SK-N-SH treated with all-trans-retinoic acid at 6 μM for 48 hours (cell line): Measurements from ENCODE around the gene CFAP100.

Experiments used
- ISL1 ChIP-seq: fragments of 250-450 bp; sonication (Bioruptor Pico); IDR thresholded peaks from 2 replicates; pipeline ENCODE4 v2.1.2; 2022; ENCODE audit warnings: mild to moderate bottlenecking, moderate library complexity
- OSR1 ChIP-seq: fragments of 250-450 bp; sonication (Bioruptor Pico); IDR thresholded peaks from 2 replicates; pipeline ENCODE4 v1.8.0; 2022; ENCODE audit warnings: moderate library complexity, mild to moderate bottlenecking, inconsistent platforms
- PATZ1 ChIP-seq: fragments of 250-450 bp; sonication (Bioruptor Pico); IDR thresholded peaks from 2 replicates; pipeline ENCODE4 v1.8.0; 2020; ENCODE audit warnings: mild to moderate bottlenecking, moderate library complexity, borderline replicate concordance
- SNAI2 ChIP-seq: fragments of 250-450 bp; sonication (Bioruptor Pico); IDR thresholded peaks from 2 replicates; pipeline ENCODE4 v1.5.0; 2020; ENCODE audit warnings: mild to moderate bottlenecking, moderate library complexity
- TCF4 ChIP-seq: fragments of 250-450 bp; sonication (Bioruptor Pico); IDR thresholded peaks from 2 replicates; pipeline ENCODE4 v1.8.0; 2021; ENCODE audit warnings: mild to moderate bottlenecking, moderate library complexity, borderline replicate concordance
- TSHZ2 ChIP-seq: fragments of 250-450 bp; sonication (Bioruptor Pico); IDR thresholded peaks from 2 replicates; pipeline ENCODE4 v1.5.0; 2020; ENCODE audit warnings: mild to moderate bottlenecking, moderate library complexity
- ZC3H10 ChIP-seq: fragments of 250-450 bp; sonication (Bioruptor Pico); IDR thresholded peaks from 2 replicates; pipeline ENCODE4 v1.5.1; 2021; ENCODE audit warnings: mild to moderate bottlenecking, moderate library complexity
- ZNF565 ChIP-seq: fragments of 450-650 bp; formaldehyde crosslinking; conservative IDR thresholded peaks from 2 replicates; pipeline ENCODE4 v1.5.0; 2020; ENCODE audit warnings: low read depth, mild to moderate bottlenecking, moderate library complexity

GRCh38 chr3:126402178-126402577 lies 7.5 kb downstream of the CFAP100 start:
- TF ChIP-seq TSHZ2 (CRISPR knock-in tag) = no peak
- no peak for TF ChIP-seq PATZ1 (CRISPR knock-in tag)
- no peak for TF ChIP-seq OSR1 (CRISPR knock-in tag)
- TF ChIP-seq SNAI2 (CRISPR knock-in tag) = no peak
- no peak for TF ChIP-seq TCF4 (CRISPR knock-in tag)
- no peak for TF ChIP-seq ZC3H10
- TF ChIP-seq ISL1 (CRISPR knock-in tag) = no peak
- TF ChIP-seq ZNF565 (CRISPR knock-in tag) = no peak
